DMS79 treated with DMSO at 0.1 percent for 48 hours (cell line): Measurements from ENCODE around the gene HMGB3.
"Not testable (repeated sequence)": the region's sequence is repeated elsewhere in the genome, so short reads cannot be mapped to it uniquely, and the experiment has no call there.

ENCODE experiments used
- DNase-seq: peaks from one replicate; lab custom pipeline; 2025; lab: John Stamatoyannopoulos, UW

HMGB3 gene

DNA sequence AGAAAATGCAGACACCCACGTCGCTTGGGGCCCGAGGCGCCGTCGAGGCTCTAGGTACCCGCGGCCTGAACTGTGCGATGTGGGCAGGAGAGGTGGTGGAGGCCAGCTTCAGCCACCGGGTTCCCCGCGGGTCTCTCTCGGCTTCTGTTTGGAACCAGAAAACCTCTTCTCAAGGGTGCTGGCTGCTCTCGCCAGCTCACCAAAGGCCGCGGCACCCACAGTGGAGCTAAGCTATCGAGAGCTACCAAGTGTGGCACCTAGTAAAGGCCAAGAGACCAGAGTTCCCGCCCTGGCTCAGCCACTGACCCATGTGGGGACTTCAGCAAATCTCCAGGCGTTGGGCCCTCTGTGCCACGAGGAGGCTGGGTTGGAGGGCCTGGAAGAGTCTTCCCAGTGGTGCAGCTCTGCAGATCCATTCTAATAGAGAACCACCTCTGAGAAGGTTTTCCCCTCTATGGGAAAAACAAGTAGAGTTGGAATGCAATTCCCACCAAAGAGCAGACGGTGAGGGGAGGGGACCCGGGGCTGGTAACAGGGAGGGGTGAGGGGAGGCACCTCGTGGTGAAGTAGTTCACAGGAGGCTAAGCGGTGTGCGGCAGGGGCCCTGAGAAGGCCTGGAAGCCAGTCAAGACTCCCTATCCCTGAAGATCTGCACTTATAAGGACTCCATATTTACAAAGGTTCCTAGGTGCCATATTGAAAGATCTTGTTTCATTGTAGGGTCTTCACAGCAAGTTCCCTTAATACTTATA, 5.5 kb upstream of the HMGB3 start:
- no peak for DNase-seq

DNA sequence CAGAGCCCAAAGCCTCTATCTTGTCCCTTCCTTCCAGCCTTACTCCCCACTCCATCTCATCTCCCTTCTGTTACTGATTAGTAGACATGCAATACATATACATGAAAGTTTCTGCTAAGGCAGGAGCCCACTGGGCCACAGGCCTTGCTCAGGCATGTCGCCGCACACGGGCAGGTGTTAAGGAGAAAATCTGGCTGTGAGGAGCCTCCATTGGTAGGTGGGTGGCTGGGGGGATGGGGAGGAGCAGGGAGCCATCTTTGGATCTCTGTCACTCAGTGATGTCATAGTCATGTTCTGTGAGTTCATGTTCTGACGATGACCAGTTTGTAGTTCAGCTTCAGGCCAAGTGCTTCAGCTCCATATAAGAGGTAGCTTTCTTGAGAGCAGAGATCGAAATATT, 2.9 kb upstream of the HMGB3 start:
- no peak for DNase-seq

DNA sequence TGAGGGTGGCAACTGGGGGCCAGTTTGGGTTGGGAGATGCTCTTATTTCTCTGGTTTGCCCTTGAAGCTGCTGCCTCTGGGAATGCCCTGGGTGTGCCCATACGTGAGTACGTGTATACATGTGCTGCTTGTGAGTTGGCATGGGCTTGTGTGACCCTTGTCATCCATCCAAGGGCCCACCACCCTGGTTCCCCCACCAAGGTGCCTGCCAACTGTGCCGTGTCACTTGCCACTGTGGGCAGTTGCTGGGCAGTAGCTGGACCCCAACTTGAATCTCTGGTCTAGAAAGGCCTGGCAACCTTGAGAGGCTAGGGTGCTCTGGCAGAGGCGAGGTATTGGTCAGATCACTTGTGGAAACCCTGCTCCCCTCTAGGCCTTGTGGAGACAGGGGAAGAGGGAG, 2.4 kb upstream of the HMGB3 start:
- no peak for DNase-seq

DNA sequence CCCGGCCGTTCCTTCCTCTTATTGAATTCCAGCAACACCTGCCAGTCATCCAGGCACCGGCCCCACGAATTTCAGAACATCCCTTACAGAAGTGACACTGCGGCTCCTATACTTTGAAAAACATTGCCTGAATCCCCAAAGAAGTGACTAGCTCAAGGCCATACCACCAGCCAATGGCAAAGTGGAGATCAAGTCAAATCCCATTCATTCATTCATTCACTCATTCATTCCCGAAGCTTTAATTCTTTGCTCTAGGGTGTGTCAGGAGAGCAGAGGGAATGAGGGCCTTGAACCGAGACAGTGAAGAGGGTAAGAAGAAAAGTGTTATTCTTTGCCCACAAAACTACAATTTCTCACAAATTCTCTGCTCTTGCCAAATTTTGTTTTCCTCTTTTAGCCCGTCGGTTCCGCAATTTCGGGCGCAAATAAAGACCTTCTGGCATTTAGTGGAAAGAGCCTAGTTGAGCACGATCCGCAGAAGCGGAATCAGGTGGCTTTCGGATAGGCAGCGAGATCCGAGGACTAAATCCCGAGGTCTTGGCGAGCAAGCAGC, 824 bp upstream of the HMGB3 start:
- DNase-seq, result no peak

DNA sequence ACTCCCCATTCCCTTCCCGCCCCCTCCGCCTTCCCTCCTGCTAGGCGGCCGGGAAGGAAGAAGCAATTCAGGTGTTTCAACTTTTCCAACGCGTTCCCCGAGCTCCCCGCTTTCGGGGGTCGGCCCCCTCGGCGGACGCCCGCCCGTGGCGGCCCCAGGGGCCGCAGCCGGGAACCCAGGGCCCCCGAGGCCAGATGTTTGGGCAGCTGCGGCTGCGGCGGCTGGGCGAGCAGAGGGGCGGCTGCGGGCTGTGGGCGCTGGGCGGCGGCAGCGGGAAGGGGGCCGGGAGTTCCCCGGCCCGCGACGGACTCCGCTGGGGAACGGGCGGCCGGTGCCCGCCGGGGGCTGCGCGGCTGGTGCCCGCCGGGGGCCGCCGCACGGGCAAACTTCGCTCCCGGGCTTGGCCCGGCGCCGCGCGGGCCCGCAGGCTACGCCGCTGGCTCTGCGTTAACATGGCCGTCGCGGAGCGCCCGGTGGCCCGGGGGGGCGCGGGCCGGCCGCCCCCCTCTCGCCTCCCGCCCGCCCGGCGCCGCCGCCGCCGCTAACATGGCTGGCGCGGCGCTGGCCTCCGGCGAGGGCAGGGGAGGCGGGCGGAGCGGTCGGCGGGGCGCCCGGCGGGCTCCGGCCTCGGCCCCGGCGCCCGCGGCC, 510 bp downstream of the HMGB3 start:
- no peak for DNase-seq

DNA sequence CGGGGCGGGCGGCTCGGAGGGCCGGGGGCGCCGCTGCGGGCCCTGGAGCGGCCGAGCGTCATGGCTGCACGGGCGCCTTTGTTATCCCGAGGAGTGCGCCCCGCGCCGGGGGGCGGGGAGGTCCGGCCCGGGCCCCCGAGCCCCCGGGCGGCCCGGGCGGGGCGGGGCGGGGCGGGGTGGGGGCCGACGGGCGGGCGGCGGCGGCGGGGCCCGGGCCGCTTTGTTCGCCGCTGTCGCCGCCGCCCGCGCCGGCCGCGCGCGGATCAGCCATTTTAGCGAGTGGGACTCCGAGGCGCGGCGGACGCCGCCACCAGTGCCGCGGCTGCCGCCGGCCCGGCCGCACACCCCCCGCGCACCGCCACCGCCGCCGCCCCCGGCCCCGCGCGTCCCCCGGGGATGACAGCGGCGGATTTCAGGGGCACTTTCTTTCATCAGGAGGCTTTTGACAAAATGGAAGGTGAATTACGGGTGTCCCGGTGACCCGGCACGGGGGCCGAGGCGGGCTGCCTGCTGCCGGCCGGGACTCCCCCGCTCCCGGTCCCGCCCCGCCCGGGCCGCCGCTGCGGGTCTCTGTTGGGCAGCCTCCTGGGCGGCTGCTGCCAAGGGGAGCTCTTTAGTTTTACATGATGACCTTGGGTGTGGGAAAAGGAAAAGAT, 1.2 kb downstream of the HMGB3 start:
- DNase-seq, result no peak

DNA sequence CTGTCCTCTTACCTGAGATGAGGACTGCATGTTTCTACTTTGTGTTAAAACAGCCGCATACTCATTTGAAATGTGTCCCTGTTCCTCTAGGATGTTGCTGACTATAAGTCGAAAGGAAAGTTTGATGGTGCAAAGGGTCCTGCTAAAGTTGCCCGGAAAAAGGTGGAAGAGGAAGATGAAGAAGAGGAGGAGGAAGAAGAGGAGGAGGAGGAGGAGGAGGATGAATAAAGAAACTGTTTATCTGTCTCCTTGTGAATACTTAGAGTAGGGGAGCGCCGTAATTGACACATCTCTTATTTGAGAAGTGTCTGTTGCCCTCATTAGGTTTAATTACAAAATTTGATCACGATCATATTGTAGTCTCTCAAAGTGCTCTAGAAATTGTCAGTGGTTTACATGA, 4.6 kb downstream of the HMGB3 start:
- not testable (repeated sequence) for DNase-seq

DNA sequence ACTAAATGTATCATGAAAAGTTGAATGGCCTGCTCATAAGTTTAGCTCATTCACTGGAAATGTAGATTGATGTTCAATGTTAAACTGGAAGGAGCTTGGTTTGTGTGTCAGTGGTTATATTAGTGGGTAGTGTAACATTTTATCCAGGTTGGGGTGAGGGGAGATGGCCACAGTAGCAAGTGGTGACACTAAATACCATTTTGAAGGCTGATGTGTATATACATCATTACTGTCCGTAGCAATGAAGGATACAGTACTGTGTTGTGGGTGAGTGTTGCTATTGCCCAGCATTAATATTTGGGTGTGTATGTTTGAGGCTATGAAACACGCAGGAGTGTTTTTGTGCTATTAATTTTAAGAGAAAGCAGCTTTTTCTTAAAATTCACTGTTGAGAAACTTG, 6.3 kb downstream of the HMGB3 start:
- no peak for DNase-seq

DNA sequence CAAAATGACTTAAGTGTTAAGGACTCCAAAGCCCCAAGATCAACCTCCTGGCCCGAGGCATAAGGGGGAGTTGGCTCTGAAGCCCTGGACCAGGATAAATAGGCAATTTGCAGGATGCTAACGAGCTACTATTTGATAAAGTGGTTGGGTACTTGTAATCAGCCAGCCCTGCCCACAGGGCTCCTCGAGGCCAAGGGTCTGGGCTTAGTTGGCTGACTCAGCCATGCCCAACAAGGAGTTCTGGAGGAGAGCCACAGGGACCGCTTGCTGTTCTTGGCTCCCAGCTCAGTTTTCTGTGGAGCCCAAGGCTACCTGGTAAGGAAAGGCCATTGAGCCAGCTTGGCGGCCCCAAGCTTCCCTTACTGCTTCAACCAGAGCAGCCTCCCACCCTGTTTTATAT, 7.8 kb downstream of the HMGB3 start:
- DNase-seq, result no peak

DNA sequence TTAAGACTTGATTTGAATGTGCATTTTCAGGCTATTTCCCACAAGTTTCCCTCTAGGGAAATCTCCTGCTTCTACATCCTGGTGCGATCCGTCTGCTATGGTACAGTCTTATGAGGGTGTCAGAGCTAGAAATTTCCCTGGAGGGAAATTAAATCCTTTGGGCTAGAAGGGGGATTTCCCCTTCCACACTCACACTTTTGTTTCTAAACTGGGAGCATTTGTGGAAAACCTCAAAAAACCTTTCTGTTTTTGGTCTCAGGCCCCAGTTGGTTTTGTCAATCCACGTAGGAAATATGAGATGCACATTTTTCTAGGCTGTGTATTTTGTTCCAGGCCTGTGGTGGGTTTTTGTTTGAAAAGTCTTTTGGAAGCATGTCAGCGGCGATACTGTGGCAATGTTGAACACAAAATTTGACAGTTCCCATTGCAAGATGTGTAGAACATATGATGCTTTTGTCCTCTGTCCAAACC, 17.8 kb downstream of the HMGB3 start:
- DNase-seq, result no peak

DNA sequence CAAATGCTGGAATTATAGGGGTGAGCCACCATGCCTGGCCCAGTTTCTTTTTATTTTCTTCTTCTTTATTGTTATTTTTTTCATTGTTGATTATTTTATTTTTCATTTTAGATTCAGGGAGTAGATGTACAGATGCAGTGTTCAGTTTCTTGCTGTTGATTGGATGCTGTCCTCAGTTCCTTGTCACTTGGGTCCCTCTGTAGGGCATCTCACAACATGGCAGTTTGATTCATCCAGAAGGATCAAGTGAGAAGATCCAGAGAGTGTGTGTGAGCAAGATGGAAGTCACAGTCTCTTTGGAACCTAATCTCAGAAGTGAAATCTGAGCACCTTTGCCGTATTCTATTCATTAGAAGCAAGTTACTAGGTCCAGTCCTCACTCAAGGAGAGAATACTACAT, 20.9 kb downstream of the HMGB3 start:
- no peak for DNase-seq

DNA sequence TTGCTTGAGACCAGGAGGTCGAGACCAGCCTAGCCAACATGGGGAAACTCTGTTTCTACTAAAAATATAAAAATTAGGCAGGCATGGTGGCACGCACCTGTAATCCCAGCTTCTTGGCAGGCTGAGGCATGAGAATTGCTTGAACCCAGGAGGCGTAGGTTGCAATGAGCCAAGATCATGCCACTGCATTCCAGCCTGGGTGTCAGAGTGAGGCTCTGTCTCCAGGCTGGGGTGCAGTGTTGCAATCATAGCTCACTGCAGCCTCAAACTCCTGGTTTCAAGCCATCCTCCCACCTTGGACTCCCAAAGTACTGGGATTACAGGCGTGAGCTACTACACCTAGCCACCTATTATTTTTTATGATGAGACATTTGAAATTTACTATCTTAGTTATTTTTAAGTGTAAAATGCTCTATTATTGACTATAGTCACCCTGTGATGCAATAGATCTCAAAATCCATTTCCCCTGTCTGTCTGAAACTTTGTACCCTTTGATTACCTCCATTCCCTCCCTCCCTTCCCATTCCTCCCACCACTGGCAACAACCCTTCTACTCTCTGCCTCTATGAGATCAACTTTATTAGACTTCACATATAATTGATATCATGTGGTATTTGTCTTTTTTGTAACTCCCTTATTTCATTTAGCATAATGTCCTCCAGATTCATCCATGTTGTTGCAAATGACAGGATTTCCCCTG, 23.4 kb downstream of the HMGB3 start:
- no peak for DNase-seq

DNA sequence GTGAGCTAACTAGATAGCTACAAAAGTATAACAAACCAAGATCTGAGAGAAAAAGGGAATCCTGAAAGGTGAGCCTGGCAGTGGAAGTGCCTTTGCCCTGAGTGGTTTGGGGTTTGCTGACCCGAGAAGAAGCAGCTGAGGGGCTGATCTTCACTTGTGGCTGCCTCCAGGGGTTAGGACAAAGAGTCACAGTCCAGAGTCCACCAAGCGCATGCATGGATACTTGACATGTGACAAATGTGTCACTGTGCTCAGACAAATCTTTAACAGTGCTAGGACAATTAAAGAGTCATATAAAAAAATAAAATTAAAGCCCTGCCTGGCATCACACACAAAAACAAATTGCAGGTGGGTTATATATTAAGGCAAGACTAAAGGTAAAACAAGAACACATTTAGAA, 26.4 kb downstream of the HMGB3 start:
- DNase-seq, result no peak

DNA sequence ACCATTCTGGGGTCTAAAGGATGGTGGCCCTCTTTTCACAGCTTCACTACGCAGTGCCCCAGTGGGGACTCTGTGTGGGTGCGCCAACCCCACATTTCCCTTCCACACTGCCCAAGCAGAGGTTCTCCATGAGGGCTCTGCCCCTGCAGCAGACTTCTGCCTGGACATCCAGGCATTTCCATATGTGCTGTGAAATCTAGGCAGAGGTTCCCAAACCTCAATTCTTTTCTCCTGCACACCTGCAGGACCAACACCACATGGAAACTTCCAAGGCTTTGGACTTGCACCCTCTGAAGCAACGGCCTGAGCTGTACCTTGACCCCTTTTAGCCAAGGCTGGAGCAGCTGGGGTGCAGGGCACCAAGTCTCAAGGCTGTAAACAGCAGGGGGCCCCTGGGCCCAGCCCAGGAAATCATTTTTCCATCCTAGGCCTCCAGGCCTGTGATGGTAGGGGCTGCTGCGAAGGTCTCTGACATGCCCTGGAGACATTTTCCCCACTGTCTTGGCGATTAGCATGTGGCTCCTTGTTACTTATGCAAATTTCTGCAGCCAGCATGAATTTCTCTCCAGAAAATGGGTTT, 30.1 kb downstream of the HMGB3 start:
- DNase-seq, result no peak

DNA sequence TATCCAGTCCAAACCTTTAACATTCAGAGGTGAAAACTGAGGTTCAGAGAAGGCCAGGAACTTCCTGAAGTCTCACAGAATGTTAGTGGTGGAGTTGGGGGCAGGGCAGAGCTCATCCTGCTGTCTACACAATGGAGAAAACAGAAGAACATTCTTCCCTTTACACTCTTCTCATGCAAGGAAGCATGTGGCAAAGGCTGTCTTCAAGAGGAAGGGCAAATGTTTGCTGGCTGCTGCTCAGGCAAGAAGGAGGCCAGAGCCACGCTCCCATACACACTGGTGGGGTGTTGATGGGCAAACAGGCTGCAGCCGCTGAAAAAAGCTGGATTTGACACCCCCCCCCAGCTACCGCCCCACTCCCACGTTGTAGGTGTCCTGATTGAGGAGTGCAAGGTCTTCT, 32.5 kb downstream of the HMGB3 start:
- DNase-seq, result no peak

DNA sequence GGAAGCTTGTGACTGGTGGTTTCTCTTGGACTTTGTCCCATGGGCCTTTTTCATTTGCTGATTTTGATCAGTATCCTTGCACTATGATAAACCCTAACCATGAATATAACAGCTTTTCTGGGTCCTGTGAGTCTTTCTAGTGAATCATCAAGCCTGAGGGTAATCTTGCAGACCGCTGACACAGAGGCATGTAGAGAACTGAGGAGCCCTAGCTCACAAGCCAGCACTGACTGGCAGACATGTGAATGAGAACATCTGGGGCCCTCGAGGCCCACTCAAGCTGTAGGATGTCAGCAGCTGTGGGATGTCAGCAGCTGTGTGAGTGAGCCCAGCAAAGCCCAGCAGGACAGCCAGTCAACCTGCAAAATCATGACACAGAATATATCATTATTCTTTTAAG, 36.7 kb downstream of the HMGB3 start:
- no peak for DNase-seq

DNA sequence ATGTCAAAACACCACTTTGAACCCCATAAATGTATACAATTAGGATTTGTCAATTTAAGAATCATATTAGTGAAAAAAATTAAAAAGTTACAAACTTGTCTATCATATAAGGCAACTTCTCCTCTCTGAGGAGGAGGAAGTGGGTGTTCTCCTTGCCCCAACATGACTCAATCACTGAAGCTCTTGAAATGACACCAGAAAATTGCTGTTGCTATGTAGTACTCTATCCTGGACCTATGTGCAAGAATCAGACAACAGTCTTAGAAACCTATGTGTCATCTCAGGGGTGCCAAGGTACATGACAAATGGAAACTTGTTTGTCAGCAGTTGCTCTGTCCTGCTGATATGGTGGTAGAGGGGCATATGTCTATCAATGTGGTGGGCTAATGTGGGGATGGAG, 47.7 kb downstream of the HMGB3 start:
- DNase-seq, result no peak

DNA sequence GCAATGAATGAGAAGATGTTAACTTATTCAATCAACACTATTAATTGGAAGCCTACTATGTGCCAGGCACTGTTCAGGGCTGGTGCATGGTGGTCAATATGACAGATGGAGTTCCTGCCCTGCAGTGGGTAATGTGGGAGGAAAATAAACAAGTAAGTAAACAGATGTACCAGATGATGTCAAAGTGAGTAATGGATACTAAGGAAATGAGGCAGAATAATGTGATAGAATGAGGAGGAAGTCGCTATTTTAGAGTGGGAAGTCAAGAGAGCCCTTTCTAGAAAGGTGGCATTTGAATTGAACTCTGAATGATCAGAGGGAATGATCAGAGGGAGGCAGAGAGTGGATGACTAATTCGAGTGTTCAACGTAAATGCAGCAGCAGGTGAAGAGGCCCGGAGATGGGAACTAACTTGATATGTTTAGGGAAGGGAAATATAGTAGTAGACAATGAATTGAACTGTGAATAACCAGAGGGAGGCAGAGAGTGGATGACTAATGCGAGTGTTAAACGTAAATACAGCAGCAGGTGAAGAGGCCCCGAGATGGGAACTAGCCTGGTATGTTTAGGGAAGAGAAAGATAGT, 48.3 kb downstream of the HMGB3 start:
- no peak for DNase-seq

DNA sequence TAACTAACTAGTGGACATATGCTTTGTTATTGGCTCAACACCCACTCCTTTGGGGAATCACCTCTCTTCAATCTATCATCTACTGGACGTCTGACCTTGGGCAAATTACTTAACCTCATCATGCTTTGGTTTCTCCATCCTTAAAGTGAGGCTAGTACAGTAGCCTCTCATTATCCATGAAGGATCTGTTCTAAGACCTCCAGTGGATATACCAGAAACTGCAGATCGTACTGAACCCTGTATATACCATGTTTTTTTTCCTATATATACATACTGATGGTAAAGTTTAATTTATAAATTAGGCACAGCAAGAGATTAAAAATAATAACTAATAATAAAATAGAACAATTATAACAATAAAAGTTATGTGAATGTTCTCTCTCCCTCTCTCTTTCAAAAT, 56.2 kb downstream of the HMGB3 start:
- DNase-seq, result no peak
